ENCODE measurements around the gene MAML3. TPM values are rescaled to one million over a fixed set of nuclear protein-coding genes. Genes with fewer than 3 reads are reported as not detected.
A peak's percentile ranks its signal among the peaks of the same experiment; 100 is the strongest.

Gene MAML3
- total RNA-seq, 1 experiment from 2014 or later, result 20.8 TPM

DNA sequence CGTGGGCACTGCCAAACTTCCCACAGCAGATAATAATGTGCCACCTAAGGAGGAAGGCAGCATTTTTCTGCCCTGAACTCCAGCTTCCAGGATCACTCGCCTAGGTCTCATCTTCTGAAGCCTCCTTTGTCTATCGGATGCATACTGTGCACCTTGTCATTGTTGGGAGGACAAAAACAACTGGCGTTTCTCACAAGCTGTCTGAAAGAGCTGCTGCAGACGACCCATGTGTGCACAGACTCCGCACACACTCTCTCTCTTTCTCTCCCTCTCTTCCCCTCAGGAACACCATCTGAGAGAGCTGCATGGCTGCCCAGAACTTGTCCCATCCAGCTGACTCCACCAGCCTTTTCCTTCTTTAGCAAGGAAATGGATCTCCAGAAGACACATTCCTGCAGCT lies 83.0 kb downstream of the MAML3 start:
- H3K27me3 ChIP-seq (ENCODE audit: low read length), result no peaks in the 10 kb centered on the region
- no peak for DNase-seq
- peak overlapping the region; percentile 17 for H3K4me2 ChIP-seq (ENCODE audit: low read depth, low read length, poor library complexity, severe bottlenecking)
- no peak overlapping the region for H2AFZ ChIP-seq (ENCODE audit: low read length)
- no peaks in the 10 kb centered on the region for H3K9me2 ChIP-seq (replicated peaks; ENCODE audit: insufficient read depth, low read length)
- H4K20me1 ChIP-seq (ENCODE audit: insufficient read depth, low read depth, low read length), result no peaks in the 10 kb centered on the region
- peak overlapping the region; percentile 7; the same call in 1 of the 2 replicates for H3K9ac ChIP-seq (ENCODE audit: low read length)
- no peaks in the 10 kb centered on the region for H3K36me3 ChIP-seq (ENCODE audit: insufficient read depth, low read length)
- H3K27ac ChIP-seq (ENCODE audit: low read length), result peak overlapping the region; percentile 38
- peaks cover 27% of the 10 kb centered on the region for H3K4me1 ChIP-seq (ENCODE audit: low read length)
- peaks cover 71% of the 10 kb centered on the region for H3K79me2 ChIP-seq (ENCODE audit: low read length)
- H3K4me3 ChIP-seq (ENCODE audit: low read length), result no peak overlapping the region
- no peaks in the 10 kb centered on the region for H3K9me3 ChIP-seq (ENCODE audit: low read length)

- Histone ChIP-seq H3K4me3 (ENCODE audit: low read length) (no peak overlapping the region), H3K4me2 (ENCODE audit: low read depth, low read length, poor library complexity, severe bottlenecking) (peak overlapping the region; percentile 11), H3K9ac (ENCODE audit: low read length) (peak overlapping the region; percentile 7; the same call in 1 of the 2 replicates), H3K9me3 (ENCODE audit: low read length) (no peaks in the 10 kb centered on the region), H3K9me2 (replicated peaks; ENCODE audit: insufficient read depth, low read length) (no peaks in the 10 kb centered on the region), H3K4me1 (ENCODE audit: low read length) (peaks cover 27% of the 10 kb centered on the region), H3K27ac (ENCODE audit: low read length) (peak overlapping the region; percentile 38), H3K27me3 (ENCODE audit: low read length) (no peaks in the 10 kb centered on the region), H2AFZ (ENCODE audit: low read length) (no peak overlapping the region), H3K79me2 (ENCODE audit: low read length) (peaks cover 78% of the 10 kb centered on the region), H4K20me1 (ENCODE audit: insufficient read depth, low read depth, low read length) (no peaks in the 10 kb centered on the region; the same call in 1 of the 2 replicates), H3K36me3 (ENCODE audit: insufficient read depth, low read length) (no peaks in the 10 kb centered on the region)
- DNase-seq, result no peak
Measured at GRCh38 chr4:140070366-140070765, 83.6 kb downstream of the MAML3 start.

DNA sequence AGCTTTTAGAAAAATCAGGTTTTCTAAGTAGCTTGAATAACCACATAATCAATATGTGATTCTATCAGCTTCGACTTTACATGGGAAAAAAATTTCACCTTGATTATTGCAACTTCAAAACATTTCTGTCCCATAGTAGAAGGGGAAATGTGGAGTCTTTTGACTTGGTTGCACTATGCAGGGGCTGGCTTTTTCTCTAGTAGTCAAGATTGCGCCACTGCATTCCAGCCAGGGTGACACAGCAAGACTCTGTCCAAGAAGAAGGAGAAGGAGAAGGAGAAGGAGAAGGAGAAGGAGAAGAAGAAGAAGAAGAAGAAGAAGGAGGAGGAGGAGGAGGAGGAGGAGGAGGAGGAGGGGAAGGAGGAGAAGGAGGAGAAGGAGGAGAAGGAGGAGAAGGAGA lies 84.9 kb downstream of the MAML3 start:
- no peak overlapping the region for H3K9ac ChIP-seq (ENCODE audit: low read length)
- H3K27ac ChIP-seq (ENCODE audit: low read length), result no peak overlapping the region; the same call in 1 of the 2 replicates
- no peaks in the 10 kb centered on the region for H3K36me3 ChIP-seq (ENCODE audit: insufficient read depth, low read length)
- no peaks in the 10 kb centered on the region for H3K9me3 ChIP-seq (ENCODE audit: low read length)
- H4K20me1 ChIP-seq (ENCODE audit: insufficient read depth, low read depth, low read length), result no peaks in the 10 kb centered on the region; the same call in 1 of the 2 replicates
- no peak for DNase-seq
- H3K4me1 ChIP-seq (ENCODE audit: low read length), result peaks cover 27% of the 10 kb centered on the region
- H3K4me2 ChIP-seq (ENCODE audit: low read depth, low read length, poor library complexity, severe bottlenecking), result no peak overlapping the region
- no peaks in the 10 kb centered on the region for H3K9me2 ChIP-seq (replicated peaks; ENCODE audit: insufficient read depth, low read length)
- no peak overlapping the region for H2AFZ ChIP-seq (ENCODE audit: low read length)
- H3K27me3 ChIP-seq (ENCODE audit: low read length), result no peaks in the 10 kb centered on the region
- H3K79me2 ChIP-seq (ENCODE audit: low read length), result peaks cover 73% of the 10 kb centered on the region
- H3K4me3 ChIP-seq (ENCODE audit: low read length), result no peak overlapping the region

GRCh38 chr4:140068271-140068670 lies 85.7 kb downstream of the MAML3 start:
- Histone ChIP-seq H3K4me2 (ENCODE audit: low read depth, low read length, poor library complexity, severe bottlenecking) (no peak overlapping the region), H3K9me2 (replicated peaks; ENCODE audit: insufficient read depth, low read length) (no peaks in the 10 kb centered on the region), H4K20me1 (ENCODE audit: insufficient read depth, low read depth, low read length) (no peaks in the 10 kb centered on the region; the same call in 1 of the 2 replicates)

GRCh38 chr4:140066031-140066930 lies 87.7 kb downstream of the MAML3 start:
- Histone ChIP-seq H3K4me2 (ENCODE audit: low read depth, low read length, poor library complexity, severe bottlenecking) (no peak overlapping the region), H3K27ac (ENCODE audit: low read length) (no peak overlapping the region), H2AFZ (ENCODE audit: low read length) (no peak overlapping the region), H3K9me3 (ENCODE audit: low read length) (no peaks in the 10 kb centered on the region), H3K4me3 (ENCODE audit: low read length) (no peak overlapping the region), H3K27me3 (ENCODE audit: low read length) (no peaks in the 10 kb centered on the region), H3K36me3 (ENCODE audit: insufficient read depth, low read length) (no peaks in the 10 kb centered on the region), H3K79me2 (ENCODE audit: low read length) (peaks cover 75% of the 10 kb centered on the region), H3K4me1 (ENCODE audit: low read length) (peaks cover 31% of the 10 kb centered on the region), H3K9ac (ENCODE audit: low read length) (no peak overlapping the region), H3K9me2 (replicated peaks; ENCODE audit: insufficient read depth, low read length) (no peaks in the 10 kb centered on the region), H4K20me1 (ENCODE audit: insufficient read depth, low read depth, low read length) (peaks cover 5% of the 10 kb centered on the region)
- DNase-seq, result no peak

More at GRCh38 chr4:140068271-140068670, 85.7 kb downstream of the MAML3 start:
- no peak overlapping the region for H2AFZ ChIP-seq (ENCODE audit: low read length)
- no peaks in the 10 kb centered on the region for H3K36me3 ChIP-seq (ENCODE audit: insufficient read depth, low read length)
- no peaks in the 10 kb centered on the region for H3K9me3 ChIP-seq (ENCODE audit: low read length)
- H3K27ac ChIP-seq (ENCODE audit: low read length), result no peak overlapping the region
- no peaks in the 10 kb centered on the region for H3K27me3 ChIP-seq (ENCODE audit: low read length)
- peaks cover 71% of the 10 kb centered on the region for H3K79me2 ChIP-seq (ENCODE audit: low read length)
- DNase-seq, result no peak
- no peak overlapping the region for H3K4me3 ChIP-seq (ENCODE audit: low read length)
- H3K4me1 ChIP-seq (ENCODE audit: low read length), result peaks cover 27% of the 10 kb centered on the region
- no peak overlapping the region for H3K9ac ChIP-seq (ENCODE audit: low read length)

DNA sequence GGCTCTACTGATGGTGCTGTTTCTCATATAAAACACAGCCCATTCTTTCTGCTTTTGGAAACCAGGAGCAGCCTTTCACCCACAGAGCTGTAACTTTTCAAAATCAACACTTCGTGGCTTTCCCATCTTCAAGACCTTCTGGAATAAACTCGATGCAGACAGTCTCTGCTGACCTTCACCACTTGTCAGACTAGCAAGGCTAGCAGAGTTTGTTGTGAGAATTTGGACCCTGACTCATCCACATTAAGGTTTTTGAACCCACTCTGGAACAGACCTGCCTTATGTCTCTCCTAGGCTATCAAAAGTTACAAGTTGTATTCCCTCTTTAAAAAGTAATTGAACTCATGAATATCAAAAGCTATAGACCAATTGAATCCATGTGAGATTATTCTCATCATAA lies 88.6 kb downstream of the MAML3 start:
- no peak overlapping the region for H3K4me3 ChIP-seq (ENCODE audit: low read length)
- no peaks in the 10 kb centered on the region for H3K36me3 ChIP-seq (ENCODE audit: insufficient read depth, low read length)
- H3K9ac ChIP-seq (ENCODE audit: low read length), result no peak overlapping the region
- H2AFZ ChIP-seq (ENCODE audit: low read length), result no peak overlapping the region
- H3K9me3 ChIP-seq (ENCODE audit: low read length), result no peaks in the 10 kb centered on the region
- peaks cover 30% of the 10 kb centered on the region for H3K4me1 ChIP-seq (ENCODE audit: low read length)
- no peaks in the 10 kb centered on the region for H3K27me3 ChIP-seq (ENCODE audit: low read length)
- peaks cover 11% of the 10 kb centered on the region for H4K20me1 ChIP-seq (ENCODE audit: insufficient read depth, low read depth, low read length)
- no peak overlapping the region for H3K27ac ChIP-seq (ENCODE audit: low read length)
- H3K9me2 ChIP-seq (replicated peaks; ENCODE audit: insufficient read depth, low read length), result no peaks in the 10 kb centered on the region
- DNase-seq, result no peak
- H3K4me2 ChIP-seq (ENCODE audit: low read depth, low read length, poor library complexity, severe bottlenecking), result no peak overlapping the region
- peaks cover 73% of the 10 kb centered on the region for H3K79me2 ChIP-seq (ENCODE audit: low read length)

DNA sequence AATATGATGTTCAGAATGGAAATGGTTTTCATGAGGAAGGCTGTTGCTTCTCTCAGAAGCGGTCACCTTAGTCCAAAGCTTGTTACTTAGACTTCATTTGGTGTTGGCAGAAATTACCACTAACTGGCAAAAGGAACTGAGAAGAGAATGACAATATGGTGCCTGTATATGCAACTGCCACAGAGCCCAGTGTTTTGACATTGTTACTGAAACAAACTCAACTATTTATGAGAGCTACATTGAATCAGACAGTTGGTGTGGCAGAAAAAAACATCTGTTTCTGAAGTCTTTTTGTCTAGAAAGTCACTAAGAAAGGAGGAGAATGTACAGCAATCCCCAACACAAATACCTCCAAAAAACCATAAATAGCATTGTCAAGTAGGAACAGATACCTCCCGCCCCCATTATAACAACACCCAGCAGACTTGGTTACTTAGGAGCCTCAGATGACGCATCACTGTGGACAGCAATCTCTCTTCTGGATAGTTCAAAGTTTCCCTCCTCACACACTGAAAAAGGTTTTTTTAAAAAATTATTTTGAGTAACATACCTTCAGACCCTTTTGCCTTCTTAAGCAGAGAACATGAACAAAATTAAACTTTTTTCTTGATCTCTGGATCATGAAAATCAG lies 92.2 kb downstream of the MAML3 start:
- Histone ChIP-seq H3K27me3 (ENCODE audit: low read length) (no peaks in the 10 kb centered on the region), H3K27ac (ENCODE audit: low read length) (peak overlapping the region; percentile 19; the same call in 1 of the 2 replicates), H3K79me2 (ENCODE audit: low read length) (peaks cover 73% of the 10 kb centered on the region), H3K4me2 (ENCODE audit: low read depth, low read length, poor library complexity, severe bottlenecking) (no peak overlapping the region), H3K9me3 (ENCODE audit: low read length) (no peaks in the 10 kb centered on the region), H2AFZ (ENCODE audit: low read length) (no peak overlapping the region), H4K20me1 (ENCODE audit: insufficient read depth, low read depth, low read length) (peaks cover 11% of the 10 kb centered on the region), H3K9me2 (replicated peaks; ENCODE audit: insufficient read depth, low read length) (no peaks in the 10 kb centered on the region), H3K4me1 (ENCODE audit: low read length) (peaks cover 50% of the 10 kb centered on the region), H3K36me3 (ENCODE audit: insufficient read depth, low read length) (no peaks in the 10 kb centered on the region), H3K4me3 (ENCODE audit: low read length) (no peak overlapping the region), H3K9ac (ENCODE audit: low read length) (no peak overlapping the region)
- peak; percentile 39 for DNase-seq

DNA sequence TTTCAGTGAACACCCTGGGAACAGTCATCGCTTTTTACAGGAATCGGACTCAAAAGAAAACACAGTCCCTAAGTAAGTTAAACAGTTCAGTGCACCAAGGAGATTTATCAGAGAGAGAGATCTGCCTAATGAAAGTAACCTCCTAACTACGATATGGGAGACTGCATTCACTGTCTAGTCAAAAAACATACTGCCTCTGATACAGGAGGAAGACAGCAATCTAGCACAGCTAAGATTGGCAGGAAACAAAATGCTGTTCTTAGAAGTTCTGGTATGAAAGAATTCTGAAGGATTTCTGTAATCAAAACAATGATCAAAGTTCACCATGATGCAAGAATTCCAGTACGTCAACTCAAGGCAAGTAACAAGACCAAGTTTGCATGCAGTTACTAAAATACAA lies 92.8 kb downstream of the MAML3 start:
- peak overlapping the region; percentile 17; the same call in 1 of the 2 replicates for H3K27ac ChIP-seq (ENCODE audit: low read length)
- peaks cover 50% of the 10 kb centered on the region for H3K4me1 ChIP-seq (ENCODE audit: low read length)
- no peak overlapping the region for H3K4me2 ChIP-seq (ENCODE audit: low read depth, low read length, poor library complexity, severe bottlenecking)
- H3K36me3 ChIP-seq (ENCODE audit: insufficient read depth, low read length), result no peaks in the 10 kb centered on the region
- no peak overlapping the region for H3K4me3 ChIP-seq (ENCODE audit: low read length)
- no peaks in the 10 kb centered on the region for H3K9me3 ChIP-seq (ENCODE audit: low read length)
- no peak overlapping the region for H3K9ac ChIP-seq (ENCODE audit: low read length)
- no peaks in the 10 kb centered on the region for H3K9me2 ChIP-seq (replicated peaks; ENCODE audit: insufficient read depth, low read length)
- DNase-seq, result no peak
- H2AFZ ChIP-seq (ENCODE audit: low read length), result no peak overlapping the region
- H3K79me2 ChIP-seq (ENCODE audit: low read length), result peaks cover 70% of the 10 kb centered on the region
- H4K20me1 ChIP-seq (ENCODE audit: insufficient read depth, low read depth, low read length), result peaks cover 11% of the 10 kb centered on the region
- no peaks in the 10 kb centered on the region for H3K27me3 ChIP-seq (ENCODE audit: low read length)

Data from Karpas-422 (cell line).